HUES48 (cell line): ENCODE measurements around the gene AFDN.

Experiments used
- H3K27ac ChIP-seq: one replicate; pipeline ENCODE4 v1.7.0; 2013; ENCODE audit warnings: low read depth, low read length, inconsistent platforms
- H3K27me3 ChIP-seq: 2 replicates; pipeline ENCODE4 v1.6.1; 2013; ENCODE audit warnings: mild to moderate bottlenecking, low read length; ENCODE audit not compliant: control insufficient read depth, insufficient read depth
- H3K36me3 ChIP-seq: 2 replicates; pipeline ENCODE4 v1.6.1; 2013; ENCODE audit warnings: low read length; ENCODE audit not compliant: control insufficient read depth, insufficient read depth
- H3K4me1 ChIP-seq: 2 replicates; pipeline ENCODE4 v1.6.1; 2013; ENCODE audit warnings: mild to moderate bottlenecking, low read length; ENCODE audit not compliant: control insufficient read depth, insufficient read depth
- H3K4me3 ChIP-seq: 2 replicates; pipeline ENCODE4 v1.5.1; 2013; ENCODE audit warnings: mild to moderate bottlenecking, low read depth, low read length
- H3K9ac ChIP-seq: 2 replicates; pipeline ENCODE4 v1.6.1; 2013; ENCODE audit warnings: mild to moderate bottlenecking, low read depth, low read length, moderate library complexity
- H3K9me3 ChIP-seq: 2 replicates; pipeline ENCODE4 v1.6.1; 2013; ENCODE audit warnings: low read length; ENCODE audit not compliant: control insufficient read depth, insufficient read depth

AFDN gene

GRCh38 chr6:167787896-167788562 is 38.7 kb upstream of the AFDN start:
- no peak overlapping the region for H3K9ac ChIP-seq
- H3K4me1 ChIP-seq: no peaks in the 10 kb centered on the region
- H3K36me3 ChIP-seq: no peaks in the 10 kb centered on the region
- no peak overlapping the region for H3K4me3 ChIP-seq
- no peak overlapping the region for H3K27ac ChIP-seq
- H3K27me3 ChIP-seq: no peaks in the 10 kb centered on the region
- no peaks in the 10 kb centered on the region for H3K9me3 ChIP-seq

DNA sequence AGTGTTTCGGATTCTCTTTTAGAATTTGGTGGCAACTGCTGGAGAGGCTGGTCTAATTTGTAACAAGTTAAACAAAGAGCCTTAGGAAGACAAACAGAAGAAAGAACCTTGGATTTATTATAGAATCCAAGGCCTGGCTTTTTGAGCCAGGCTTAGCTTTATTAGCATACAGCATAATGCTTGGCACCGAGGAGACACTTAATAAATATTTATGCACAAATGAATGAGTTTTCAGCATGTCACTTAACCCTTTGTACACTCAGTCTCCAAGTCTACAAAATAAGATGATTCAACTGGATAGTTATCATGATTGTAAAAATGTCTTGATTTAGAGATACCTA is 38.2 kb upstream of the AFDN start:
- H3K27me3 ChIP-seq: no peaks in the 10 kb centered on the region
- no peak overlapping the region for H3K27ac ChIP-seq
- no peaks in the 10 kb centered on the region for H3K9me3 ChIP-seq
- H3K4me1 ChIP-seq: no peaks in the 10 kb centered on the region
- H3K9ac ChIP-seq: no peak overlapping the region
- no peaks in the 10 kb centered on the region for H3K36me3 ChIP-seq
- no peak overlapping the region for H3K4me3 ChIP-seq

DNA sequence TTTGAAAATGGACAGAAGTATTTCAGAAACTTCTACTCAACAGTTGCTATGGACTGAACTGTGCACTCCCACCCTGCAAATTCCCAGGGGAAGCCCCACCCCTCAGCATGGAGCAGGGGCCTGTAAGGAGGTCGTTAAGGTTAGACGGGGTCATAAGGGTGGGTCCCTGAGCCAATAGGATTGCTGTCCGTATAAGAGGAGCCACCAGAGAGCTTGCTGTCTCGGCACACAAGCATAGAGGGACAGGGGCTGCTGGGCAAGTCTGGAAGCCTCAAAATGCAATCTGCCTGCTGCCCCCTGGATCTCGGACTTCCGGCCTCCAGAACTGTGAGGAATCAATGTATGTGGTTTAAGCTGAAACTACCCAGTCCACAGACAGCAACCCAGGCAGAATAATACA is 37.4 kb upstream of the AFDN start:
- Histone ChIP-seq H3K4me1 (no peaks in the 10 kb centered on the region), H3K9ac (no peak overlapping the region), H3K27me3 (no peaks in the 10 kb centered on the region), H3K27ac (no peak overlapping the region), H3K9me3 (no peaks in the 10 kb centered on the region), H3K4me3 (no peak overlapping the region), H3K36me3 (no peaks in the 10 kb centered on the region)

- Histone ChIP-seq H3K4me3 (no peak overlapping the region), H3K27ac (no peak overlapping the region)
Measured at GRCh38 chr6:167791091-167791779, 35.5 kb upstream of the AFDN start.

GRCh38 chr6:167791780-167792478 is 34.8 kb upstream of the AFDN start:
- H3K27me3 ChIP-seq: no peaks in the 10 kb centered on the region
- H3K9me3 ChIP-seq: no peaks in the 10 kb centered on the region
- no peak overlapping the region for H3K9ac ChIP-seq
- H3K36me3 ChIP-seq: no peaks in the 10 kb centered on the region
- H3K4me1 ChIP-seq: no peaks in the 10 kb centered on the region; the same call in 1 of the 2 replicates
- H3K4me3 ChIP-seq: no peak overlapping the region
- H3K27ac ChIP-seq: no peak overlapping the region

More at GRCh38 chr6:167791091-167791779, 35.5 kb upstream of the AFDN start:
- H3K36me3 ChIP-seq: no peaks in the 10 kb centered on the region
- H3K27me3 ChIP-seq: no peaks in the 10 kb centered on the region
- H3K9ac ChIP-seq: no peak overlapping the region
- H3K9me3 ChIP-seq: no peaks in the 10 kb centered on the region
- H3K4me1 ChIP-seq: no peaks in the 10 kb centered on the region

DNA sequence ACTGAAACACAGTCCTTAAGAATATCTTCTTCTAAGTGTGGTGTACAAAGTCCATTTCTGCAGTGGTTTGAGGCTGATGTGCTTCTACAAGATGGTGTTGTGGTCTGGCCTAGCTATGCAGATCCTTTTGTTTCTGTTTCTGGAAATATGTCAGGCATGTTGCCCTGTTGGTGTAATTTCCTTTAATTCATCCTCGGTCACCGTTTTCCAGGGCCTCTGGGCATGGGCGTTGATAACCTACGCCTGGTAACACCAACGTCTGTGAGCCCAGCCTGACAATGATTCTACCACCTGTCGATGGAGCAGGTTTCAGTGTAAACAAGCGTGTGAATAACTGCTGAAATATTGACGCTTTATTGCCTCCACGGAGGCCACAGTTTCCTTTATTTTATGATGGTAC is 33.3 kb upstream of the AFDN start:
- H3K4me3 ChIP-seq: no peak overlapping the region

GRCh38 chr6:167794161-167795157 is 32.3 kb upstream of the AFDN start:
- Histone ChIP-seq H3K4me3 (no peak overlapping the region), H3K36me3 (no peaks in the 10 kb centered on the region), H3K27me3 (no peaks in the 10 kb centered on the region), H3K9me3 (no peaks in the 10 kb centered on the region), H3K9ac (no peak overlapping the region), H3K27ac (no peak overlapping the region), H3K4me1 (peaks cover 14% of the 10 kb centered on the region)

More for the DNA sequence above, 33.3 kb upstream of the AFDN start:
- H3K36me3 ChIP-seq: no peaks in the 10 kb centered on the region
- H3K9me3 ChIP-seq: no peaks in the 10 kb centered on the region
- H3K9ac ChIP-seq: no peak overlapping the region
- H3K4me1 ChIP-seq: peaks cover 3% of the 10 kb centered on the region; the same call in 1 of the 2 replicates
- no peak overlapping the region for H3K27ac ChIP-seq
- no peaks in the 10 kb centered on the region for H3K27me3 ChIP-seq

DNA sequence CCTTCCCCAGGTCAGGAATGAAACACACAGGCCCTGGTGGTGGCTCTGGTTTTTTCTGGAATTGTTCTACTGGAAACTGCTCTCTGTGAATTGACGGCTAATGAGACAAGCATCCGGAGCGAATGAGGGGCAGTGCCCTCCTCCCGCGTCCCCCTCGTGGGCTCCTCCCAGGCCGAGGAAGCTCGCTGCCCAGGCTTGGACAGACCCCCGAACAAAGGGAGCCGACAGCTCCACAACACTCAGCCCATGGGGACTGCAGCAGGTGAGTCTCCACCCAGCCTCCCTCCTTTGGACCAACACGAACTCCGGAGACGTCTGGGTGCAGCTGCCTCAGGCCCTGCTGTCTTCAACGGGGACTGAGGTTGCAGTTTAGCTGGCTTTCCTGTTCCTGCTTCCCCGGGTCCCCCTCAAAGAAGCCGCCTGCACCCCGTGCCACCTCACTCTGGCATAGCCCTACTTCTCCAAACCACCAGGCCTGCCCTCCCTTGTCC is 31.3 kb upstream of the AFDN start:
- Histone ChIP-seq H3K4me3 (no peak overlapping the region), H3K9ac (no peak overlapping the region), H3K27ac (no peak overlapping the region), H3K36me3 (no peaks in the 10 kb centered on the region), H3K9me3 (no peaks in the 10 kb centered on the region), H3K4me1 (peaks cover 19% of the 10 kb centered on the region), H3K27me3 (no peaks in the 10 kb centered on the region)

DNA sequence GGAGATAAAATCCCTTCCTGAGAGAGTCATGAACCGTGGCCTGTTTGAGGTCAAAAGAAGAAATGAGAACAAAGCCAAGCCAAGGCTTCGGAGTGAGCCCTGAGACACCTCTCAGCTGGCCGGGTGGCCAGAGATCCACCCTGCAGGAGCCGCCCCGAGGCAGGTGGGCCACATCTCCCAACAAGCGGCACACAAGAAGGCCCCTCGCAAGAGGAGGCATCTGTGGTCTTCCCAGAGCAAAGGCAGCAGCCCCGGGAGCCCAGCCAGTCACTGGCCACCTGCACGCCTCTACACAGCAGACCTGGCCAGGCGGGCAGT is 30.9 kb upstream of the AFDN start:
- Histone ChIP-seq H3K27ac (no peak overlapping the region), H3K9ac (no peak overlapping the region), H3K36me3 (no peaks in the 10 kb centered on the region), H3K4me3 (no peak overlapping the region), H3K4me1 (peaks cover 19% of the 10 kb centered on the region), H3K9me3 (no peaks in the 10 kb centered on the region), H3K27me3 (no peaks in the 10 kb centered on the region)

GRCh38 chr6:167796192-167796981 is 30.3 kb upstream of the AFDN start:
- Histone ChIP-seq H3K9ac (no peak overlapping the region), H3K27ac (no peak overlapping the region), H3K27me3 (no peaks in the 10 kb centered on the region), H3K4me1 (peaks cover 19% of the 10 kb centered on the region), H3K4me3 (no peak overlapping the region), H3K9me3 (no peaks in the 10 kb centered on the region), H3K36me3 (no peaks in the 10 kb centered on the region)
